Uterus (tissue), 4 donors: ENCODE results near the gene RESP18. TPM values are rescaled to one million over a fixed set of nuclear protein-coding genes. Genes with fewer than 3 reads are reported as not detected.
A peak's percentile ranks its signal among the peaks of the same experiment; 100 is the strongest.

ENCODE experiments used
- DNase-seq, 2 donors: peaks; one replicate each; pipeline ENCODE4 v3.0.0-alpha.2; 2019 to 2020
- H3K27ac ChIP-seq, 2 donors: fragments of 200-600 bp; sonication (generic); 1 replicate in 1 of 2; 2 replicates in 1 of 2; pipeline ENCODE4 v1.5.1; 2016 to 2018
- H3K27me3 ChIP-seq, 2 donors: fragments of 200-600 bp; sonication (generic); one replicate each; pipeline ENCODE4 v1.5.1; 2018 to 2019; ENCODE audit warnings: control low read depth in 1 of 2
- H3K36me3 ChIP-seq, 2 donors: fragments of 200-600 bp; sonication (generic); one replicate each; pipeline ENCODE4 v1.5.1; 2019; ENCODE audit warnings: control low read depth in 1 of 2
- H3K4me1 ChIP-seq, 2 donors: fragments of 200-600 bp; sonication (generic); one replicate each; pipeline ENCODE4 v1.5.1; 2018 to 2019; ENCODE audit warnings: control low read depth in 1 of 2
- H3K4me3 ChIP-seq, 2 donors: fragments of 200-600 bp; sonication (generic); 1 replicate in 1 of 2; 2 replicates in 1 of 2; pipeline ENCODE4 v1.5.1; 2018 to 2019; ENCODE audit warnings: mild to moderate bottlenecking in 1 of 2
- H3K9me3 ChIP-seq, 2 donors: fragments of 200-600 bp; sonication (generic); one replicate each; pipeline ENCODE4 v1.5.1; 2019; ENCODE audit warnings: control low read depth in 1 of 2
- POLR2A ChIP-seq, 2 donors: fragments of 450-650 bp; IDR thresholded peaks; one replicate each; pipeline ENCODE4 v1.6.1; 2016; ENCODE audit warnings: antibody characterized with exemption in 2 of 2, mild to moderate bottlenecking in 1 of 2, moderate library complexity in 1 of 2
- intact Hi-C: fragments of 100-400 bp; cut with DNase I; formaldehyde crosslinking; loops from one replicate; pipeline ENCODE4 v1.15.1; 2023; ENCODE audit warnings: low total_unique reads
- total RNA-seq, 4 donors: library from RNA; depleted of rRNA in 3 of 4; stranded (reverse); fragments of >200 nt in 3 of 4; gene quantifications; one replicate each; pipeline versions ENCODE4 v1.1.0 to v1.2.4, GENCODE V29; 2014 to 2023
- TF ChIP-seq, protein P1 (sequence below), 4 experiments: fragments of 200-600 bp in 2 of 4; fragments of 450-650 bp in 2 of 4; sonication (generic) in 2 of 4; IDR thresholded peaks; one replicate each; pipeline ENCODE4 v1.5.1; 2016 to 2019; ENCODE audit warnings: antibody characterized with exemption in 4 of 4, mild to moderate bottlenecking in 2 of 4, moderate library complexity in 1 of 4
- donor health status: DM: yes; HTN: yes; CAD: no.

The RESP18 gene
- total RNA-seq, 4 donors from 2014 or later, result not detected

- intact Hi-C loops, result no loop called here
- no peak for DNase-seq
Measured at GRCh38 chr2:219300022-219300421, 32.5 kb downstream of the RESP18 start.

DNA sequence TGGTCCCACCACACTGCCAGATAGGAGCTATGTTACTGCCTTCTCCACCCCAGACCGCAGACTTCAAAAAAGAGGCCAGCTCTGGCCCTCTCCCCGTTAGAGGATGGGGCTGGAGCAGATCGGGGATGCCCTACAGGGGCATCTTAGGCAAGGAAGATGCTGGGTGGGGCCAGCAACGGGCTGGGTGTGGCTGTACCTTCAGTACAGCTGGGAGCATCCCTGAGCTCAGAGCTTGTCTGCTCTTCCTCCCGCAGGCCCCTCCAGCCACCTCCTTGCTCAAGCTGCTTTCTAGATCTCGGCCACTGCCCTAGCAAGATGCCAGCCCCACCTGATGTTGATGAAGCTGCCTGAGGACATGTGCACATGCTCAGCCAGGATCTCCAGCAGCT lies 33.2 kb downstream of the RESP18 start:
- no peaks in the 10 kb centered on the region for H3K36me3 ChIP-seq

More at GRCh38 chr2:219300022-219300421, 32.5 kb downstream of the RESP18 start:
- Histone ChIP-seq H3K4me1 (no peaks in the 10 kb centered on the region), H3K4me3 (no peak overlapping the region), H3K27ac (no peak overlapping the region), H3K9me3 (no peaks in the 10 kb centered on the region), H3K36me3 (no peaks in the 10 kb centered on the region), H3K27me3 (no peaks in the 10 kb centered on the region)
- TF ChIP-seq POLR2A (IDR thresholded peaks at IDR 0.05), result no peak
- TF ChIP-seq, protein P1, sequence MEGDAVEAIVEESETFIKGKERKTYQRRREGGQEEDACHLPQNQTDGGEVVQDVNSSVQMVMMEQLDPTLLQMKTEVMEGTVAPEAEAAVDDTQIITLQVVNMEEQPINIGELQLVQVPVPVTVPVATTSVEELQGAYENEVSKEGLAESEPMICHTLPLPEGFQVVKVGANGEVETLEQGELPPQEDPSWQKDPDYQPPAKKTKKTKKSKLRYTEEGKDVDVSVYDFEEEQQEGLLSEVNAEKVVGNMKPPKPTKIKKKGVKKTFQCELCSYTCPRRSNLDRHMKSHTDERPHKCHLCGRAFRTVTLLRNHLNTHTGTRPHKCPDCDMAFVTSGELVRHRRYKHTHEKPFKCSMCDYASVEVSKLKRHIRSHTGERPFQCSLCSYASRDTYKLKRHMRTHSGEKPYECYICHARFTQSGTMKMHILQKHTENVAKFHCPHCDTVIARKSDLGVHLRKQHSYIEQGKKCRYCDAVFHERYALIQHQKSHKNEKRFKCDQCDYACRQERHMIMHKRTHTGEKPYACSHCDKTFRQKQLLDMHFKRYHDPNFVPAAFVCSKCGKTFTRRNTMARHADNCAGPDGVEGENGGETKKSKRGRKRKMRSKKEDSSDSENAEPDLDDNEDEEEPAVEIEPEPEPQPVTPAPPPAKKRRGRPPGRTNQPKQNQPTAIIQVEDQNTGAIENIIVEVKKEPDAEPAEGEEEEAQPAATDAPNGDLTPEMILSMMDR (IDR thresholded peaks at IDR 0.05), result no peak

DNA sequence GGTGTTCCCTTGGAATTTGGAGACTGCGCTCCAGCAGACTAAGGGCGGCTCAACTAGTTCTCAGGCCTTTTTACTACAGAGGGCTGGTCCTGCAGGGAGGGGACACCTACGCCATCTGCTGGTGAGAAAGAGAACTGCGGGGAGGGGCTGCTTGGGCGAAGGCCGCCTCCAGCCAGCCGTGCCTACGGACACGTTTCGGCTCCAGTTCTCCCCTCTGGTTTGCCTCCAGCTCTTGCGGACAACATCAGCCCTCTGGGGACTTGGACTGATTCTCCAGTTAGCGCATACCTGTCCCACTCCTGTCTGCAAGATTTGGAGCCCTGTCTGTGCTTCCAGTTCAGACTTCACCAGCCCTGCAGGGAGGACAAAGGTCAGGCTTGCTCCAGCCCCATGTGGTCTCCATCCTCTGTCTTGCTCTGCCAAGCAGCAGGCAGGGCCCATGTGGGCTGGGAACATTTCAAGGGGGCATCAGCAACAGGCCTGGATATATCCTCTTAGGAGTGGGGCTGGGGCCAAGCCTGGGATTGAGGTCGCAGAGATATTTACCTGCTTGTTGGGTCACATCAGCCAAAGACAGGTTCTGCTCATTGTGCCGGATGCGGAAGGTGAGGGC lies 33.7 kb downstream of the RESP18 start:
- H3K27me3 ChIP-seq, result no peaks in the 10 kb centered on the region
- H3K36me3 ChIP-seq, result no peaks in the 10 kb centered on the region
- no peaks in the 10 kb centered on the region for H3K9me3 ChIP-seq
- H3K4me1 ChIP-seq, result no peaks in the 10 kb centered on the region
- intact Hi-C loops, result loop anchor here (5.0 kb wide), 1 partner anchor 137 kb away; the partner anchor contains the start of gene NHEJ1
- no peak overlapping the region for H3K4me3 ChIP-seq
- TF ChIP-seq POLR2A (IDR thresholded peaks at IDR 0.05), result no peak
- TF ChIP-seq, protein P1 (IDR thresholded peaks at IDR 0.05), result peak; percentile 95 to 98 (median 96)
- H3K27ac ChIP-seq, result no peak overlapping the region
- DNase-seq, result peak; percentile 87 to 89

More for the DNA sequence above, 33.2 kb downstream of the RESP18 start:
- Histone ChIP-seq H3K27ac (no peak overlapping the region), H3K27me3 (no peaks in the 10 kb centered on the region), H3K4me3 (no peak overlapping the region), H3K9me3 (no peaks in the 10 kb centered on the region), H3K4me1 (no peaks in the 10 kb centered on the region)
- no peak for DNase-seq
- intact Hi-C loops, result loop anchor here (5.0 kb wide), 1 partner anchor 137 kb away; the partner anchor contains the start of gene NHEJ1
- TF ChIP-seq POLR2A (IDR thresholded peaks at IDR 0.05), result no peak
- TF ChIP-seq, protein P1 (IDR thresholded peaks at IDR 0.05), result no peak

- Histone ChIP-seq H3K9me3 (no peaks in the 10 kb centered on the region), H3K4me3 (no peak overlapping the region), H3K36me3 (no peaks in the 10 kb centered on the region), H3K27me3 (no peaks in the 10 kb centered on the region), H3K4me1 (no peaks in the 10 kb centered on the region), H3K27ac (no peak overlapping the region)
- intact Hi-C loops, result loop anchor here (5.0 kb wide), 1 partner anchor 136 kb away; the partner anchor contains the start of gene NHEJ1
- no peak for TF ChIP-seq POLR2A (IDR thresholded peaks at IDR 0.05)
- TF ChIP-seq, protein P1 (IDR thresholded peaks at IDR 0.05), result no peak
- DNase-seq, result no peak
Measured at GRCh38 chr2:219297766-219298456, 34.6 kb downstream of the RESP18 start.
